Stimulated activated CD8-positive, alpha-beta memory T cell treated with anti-CD3 and anti-CD28 coated beads, Interleukin-15, amount 100 ng/mL, for 48 hours (primary cell): Measurements from ENCODE around the gene PDRG1.
"Not testable (repeated sequence)": the region's sequence is repeated elsewhere in the genome, so short reads cannot be mapped to it uniquely, and the experiment has no call there.

Source experiments
- DNase-seq, 2 donors: peaks; one replicate each; pipeline ENCODE4 v3.0.0-alpha.2; 2020; ENCODE audit warnings: low read depth in 2 of 2

PDRG1 gene

GRCh38 chr20:31926493-31926892 lies 25.4 kb downstream of the PDRG1 start:
- DNase-seq: no peak

- no peak for DNase-seq
These were observed 26.2 kb downstream of the PDRG1 start for GRCh38 chr20:31925631-31926030.

GRCh38 chr20:31924561-31924960 lies 27.3 kb downstream of the PDRG1 start:
- no peak for DNase-seq

- DNase-seq: peak in 1 of 2 donors; percentile 11
These were observed 28.2 kb downstream of the PDRG1 start for GRCh38 chr20:31923388-31924331.

- no peak for DNase-seq
These were observed 29.3 kb downstream of the PDRG1 start for GRCh38 chr20:31922588-31922987.

GRCh38 chr20:31922181-31922580 lies 29.7 kb downstream of the PDRG1 start:
- no peak for DNase-seq

GRCh38 chr20:31921480-31921879 lies 30.4 kb downstream of the PDRG1 start:
- not testable (repeated sequence) for DNase-seq

- no peak for DNase-seq
These were observed 31.5 kb downstream of the PDRG1 start for GRCh38 chr20:31920275-31920855.

GRCh38 chr20:31919410-31920155 lies 32.3 kb downstream of the PDRG1 start:
- no peak for DNase-seq

- no peak for DNase-seq
These were observed 33.3 kb downstream of the PDRG1 start for GRCh38 chr20:31918466-31919105.

- DNase-seq: not testable (repeated sequence)
These were observed 33.9 kb downstream of the PDRG1 start for GRCh38 chr20:31917962-31918412.

GRCh38 chr20:31916708-31917107 lies 35.1 kb downstream of the PDRG1 start:
- no peak for DNase-seq

- no peak for DNase-seq
These were observed 36.2 kb downstream of the PDRG1 start for GRCh38 chr20:31915491-31916280.

- no peak for DNase-seq
These were observed 37.7 kb downstream of the PDRG1 start for GRCh38 chr20:31914170-31914569.

GRCh38 chr20:31913431-31914157 lies 38.3 kb downstream of the PDRG1 start:
- no peak for DNase-seq

- no peak for DNase-seq
These were observed 41.6 kb downstream of the PDRG1 start for GRCh38 chr20:31910071-31910803.

- no peak for DNase-seq
These were observed 42.4 kb downstream of the PDRG1 start for GRCh38 chr20:31909253-31910070.

GRCh38 chr20:31908424-31908823 lies 43.4 kb downstream of the PDRG1 start:
- no peak for DNase-seq

GRCh38 chr20:31908016-31908415 lies 43.8 kb downstream of the PDRG1 start:
- no peak for DNase-seq
